ENCODE measurements around the gene IGF2.

DNA sequence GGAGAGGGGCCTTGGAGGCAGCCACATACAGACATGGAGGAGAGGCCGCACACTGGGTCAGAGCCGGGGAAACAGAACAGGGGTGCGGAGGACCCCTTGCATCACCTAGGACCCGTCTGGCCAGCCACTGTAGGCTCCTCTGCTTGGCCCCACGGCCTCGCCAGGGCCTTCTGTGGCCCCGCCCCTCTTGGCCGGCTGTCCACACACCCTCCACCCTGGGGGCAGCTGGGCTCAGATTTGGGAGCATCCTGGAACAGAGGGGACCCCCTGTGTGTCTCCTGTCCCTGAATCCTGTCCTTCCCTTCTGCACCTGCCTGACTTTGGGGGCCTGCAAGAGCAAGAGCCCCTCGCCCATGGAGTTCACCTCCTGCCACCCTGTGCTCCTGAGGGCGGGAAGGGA lies 40.3 kb upstream of the IGF2 start:
- TF ChIP-seq, protein P1, sequence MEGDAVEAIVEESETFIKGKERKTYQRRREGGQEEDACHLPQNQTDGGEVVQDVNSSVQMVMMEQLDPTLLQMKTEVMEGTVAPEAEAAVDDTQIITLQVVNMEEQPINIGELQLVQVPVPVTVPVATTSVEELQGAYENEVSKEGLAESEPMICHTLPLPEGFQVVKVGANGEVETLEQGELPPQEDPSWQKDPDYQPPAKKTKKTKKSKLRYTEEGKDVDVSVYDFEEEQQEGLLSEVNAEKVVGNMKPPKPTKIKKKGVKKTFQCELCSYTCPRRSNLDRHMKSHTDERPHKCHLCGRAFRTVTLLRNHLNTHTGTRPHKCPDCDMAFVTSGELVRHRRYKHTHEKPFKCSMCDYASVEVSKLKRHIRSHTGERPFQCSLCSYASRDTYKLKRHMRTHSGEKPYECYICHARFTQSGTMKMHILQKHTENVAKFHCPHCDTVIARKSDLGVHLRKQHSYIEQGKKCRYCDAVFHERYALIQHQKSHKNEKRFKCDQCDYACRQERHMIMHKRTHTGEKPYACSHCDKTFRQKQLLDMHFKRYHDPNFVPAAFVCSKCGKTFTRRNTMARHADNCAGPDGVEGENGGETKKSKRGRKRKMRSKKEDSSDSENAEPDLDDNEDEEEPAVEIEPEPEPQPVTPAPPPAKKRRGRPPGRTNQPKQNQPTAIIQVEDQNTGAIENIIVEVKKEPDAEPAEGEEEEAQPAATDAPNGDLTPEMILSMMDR (tag by site-specific recombination; IDR thresholded peaks at IDR 0.05) = no peak
- no peak for TF ChIP-seq ZNF544 (tag by site-specific recombination; IDR thresholded peaks at IDR 0.05)
- TF ChIP-seq, protein P2, sequence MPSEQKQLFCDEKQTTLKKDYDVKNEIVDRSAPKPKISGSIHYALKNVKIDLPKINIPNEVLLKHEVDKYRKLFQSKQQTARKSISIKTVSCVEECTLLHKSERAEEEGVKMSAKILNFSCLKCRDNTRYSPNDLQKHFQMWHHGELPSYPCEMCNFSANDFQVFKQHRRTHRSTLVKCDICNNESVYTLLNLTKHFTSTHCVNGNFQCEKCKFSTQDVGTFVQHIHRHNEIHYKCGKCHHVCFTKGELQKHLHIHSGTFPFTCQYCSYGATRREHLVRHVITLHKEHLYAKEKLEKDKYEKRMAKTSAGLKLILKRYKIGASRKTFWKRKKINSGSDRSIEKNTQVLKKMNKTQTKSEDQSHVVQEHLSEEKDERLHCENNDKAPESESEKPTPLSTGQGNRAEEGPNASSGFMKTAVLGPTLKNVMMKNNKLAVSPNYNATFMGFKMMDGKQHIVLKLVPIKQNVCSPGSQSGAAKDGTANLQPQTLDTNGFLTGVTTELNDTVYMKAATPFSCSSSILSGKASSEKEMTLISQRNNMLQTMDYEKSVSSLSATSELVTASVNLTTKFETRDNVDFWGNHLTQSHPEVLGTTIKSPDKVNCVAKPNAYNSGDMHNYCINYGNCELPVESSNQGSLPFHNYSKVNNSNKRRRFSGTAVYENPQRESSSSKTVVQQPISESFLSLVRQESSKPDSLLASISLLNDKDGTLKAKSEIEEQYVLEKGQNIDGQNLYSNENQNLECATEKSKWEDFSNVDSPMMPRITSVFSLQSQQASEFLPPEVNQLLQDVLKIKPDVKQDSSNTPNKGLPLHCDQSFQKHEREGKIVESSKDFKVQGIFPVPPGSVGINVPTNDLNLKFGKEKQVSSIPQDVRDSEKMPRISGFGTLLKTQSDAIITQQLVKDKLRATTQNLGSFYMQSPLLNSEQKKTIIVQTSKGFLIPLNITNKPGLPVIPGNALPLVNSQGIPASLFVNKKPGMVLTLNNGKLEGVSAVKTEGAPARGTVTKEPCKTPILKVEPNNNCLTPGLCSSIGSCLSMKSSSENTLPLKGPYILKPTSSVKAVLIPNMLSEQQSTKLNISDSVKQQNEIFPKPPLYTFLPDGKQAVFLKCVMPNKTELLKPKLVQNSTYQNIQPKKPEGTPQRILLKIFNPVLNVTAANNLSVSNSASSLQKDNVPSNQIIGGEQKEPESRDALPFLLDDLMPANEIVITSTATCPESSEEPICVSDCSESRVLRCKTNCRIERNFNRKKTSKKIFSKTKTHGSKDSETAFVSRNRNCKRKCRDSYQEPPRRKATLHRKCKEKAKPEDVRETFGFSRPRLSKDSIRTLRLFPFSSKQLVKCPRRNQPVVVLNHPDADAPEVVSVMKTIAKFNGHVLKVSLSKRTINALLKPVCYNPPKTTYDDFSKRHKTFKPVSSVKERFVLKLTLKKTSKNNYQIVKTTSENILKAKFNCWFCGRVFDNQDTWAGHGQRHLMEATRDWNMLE (tag by site-specific recombination; conservative IDR thresholded peaks at IDR 0.05; ENCODE audit: low read depth) = no peak
- TF ChIP-seq, protein P3, sequence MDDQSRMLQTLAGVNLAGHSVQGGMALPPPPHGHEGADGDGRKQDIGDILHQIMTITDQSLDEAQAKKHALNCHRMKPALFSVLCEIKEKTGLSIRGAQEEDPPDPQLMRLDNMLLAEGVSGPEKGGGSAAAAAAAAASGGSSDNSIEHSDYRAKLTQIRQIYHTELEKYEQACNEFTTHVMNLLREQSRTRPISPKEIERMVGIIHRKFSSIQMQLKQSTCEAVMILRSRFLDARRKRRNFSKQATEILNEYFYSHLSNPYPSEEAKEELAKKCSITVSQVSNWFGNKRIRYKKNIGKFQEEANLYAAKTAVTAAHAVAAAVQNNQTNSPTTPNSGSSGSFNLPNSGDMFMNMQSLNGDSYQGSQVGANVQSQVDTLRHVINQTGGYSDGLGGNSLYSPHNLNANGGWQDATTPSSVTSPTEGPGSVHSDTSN (CRISPR knock-in tag; IDR thresholded peaks at IDR 0.05) = no peak
- no peak for TF ChIP-seq ZNF292 (tag by site-specific recombination; IDR thresholded peaks at IDR 0.05; ENCODE audit: borderline replicate concordance, low read depth)
- no peak for TF ChIP-seq ZNF792 (tag by site-specific recombination; IDR thresholded peaks at IDR 0.05)
- TF ChIP-seq, protein P4, sequence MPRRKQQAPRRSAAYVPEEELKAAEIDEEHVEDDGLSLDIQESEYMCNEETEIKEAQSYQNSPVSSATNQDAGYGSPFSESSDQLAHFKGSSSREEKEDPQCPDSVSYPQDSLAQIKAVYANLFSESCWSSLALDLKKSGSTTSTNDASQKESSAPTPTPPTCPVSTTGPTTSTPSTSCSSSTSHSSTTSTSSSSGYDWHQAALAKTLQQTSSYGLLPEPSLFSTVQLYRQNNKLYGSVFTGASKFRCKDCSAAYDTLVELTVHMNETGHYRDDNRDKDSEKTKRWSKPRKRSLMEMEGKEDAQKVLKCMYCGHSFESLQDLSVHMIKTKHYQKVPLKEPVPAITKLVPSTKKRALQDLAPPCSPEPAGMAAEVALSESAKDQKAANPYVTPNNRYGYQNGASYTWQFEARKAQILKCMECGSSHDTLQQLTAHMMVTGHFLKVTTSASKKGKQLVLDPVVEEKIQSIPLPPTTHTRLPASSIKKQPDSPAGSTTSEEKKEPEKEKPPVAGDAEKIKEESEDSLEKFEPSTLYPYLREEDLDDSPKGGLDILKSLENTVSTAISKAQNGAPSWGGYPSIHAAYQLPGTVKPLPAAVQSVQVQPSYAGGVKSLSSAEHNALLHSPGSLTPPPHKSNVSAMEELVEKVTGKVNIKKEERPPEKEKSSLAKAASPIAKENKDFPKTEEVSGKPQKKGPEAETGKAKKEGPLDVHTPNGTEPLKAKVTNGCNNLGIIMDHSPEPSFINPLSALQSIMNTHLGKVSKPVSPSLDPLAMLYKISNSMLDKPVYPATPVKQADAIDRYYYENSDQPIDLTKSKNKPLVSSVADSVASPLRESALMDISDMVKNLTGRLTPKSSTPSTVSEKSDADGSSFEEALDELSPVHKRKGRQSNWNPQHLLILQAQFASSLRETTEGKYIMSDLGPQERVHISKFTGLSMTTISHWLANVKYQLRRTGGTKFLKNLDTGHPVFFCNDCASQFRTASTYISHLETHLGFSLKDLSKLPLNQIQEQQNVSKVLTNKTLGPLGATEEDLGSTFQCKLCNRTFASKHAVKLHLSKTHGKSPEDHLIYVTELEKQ (tag by site-specific recombination; IDR thresholded peaks at IDR 0.05; ENCODE audit: borderline replicate concordance) = no peak

Measured in HEK293 (cell line).